GM12892 (cell line): ENCODE data around the gene MAGEA12.
"Not testable (repeated sequence)": the region's sequence is repeated elsewhere in the genome, so short reads cannot be mapped to it uniquely, and the experiment has no call there.

Source experiments
- POLR2A ChIP-seq: IDR thresholded peaks from 2 replicates; pipeline ENCODE4 v1.6.1; 2011; ENCODE audit warnings: low read depth, low read length, control low read depth
- POLR2AphosphoS5 ChIP-seq: IDR thresholded peaks from 2 replicates; pipeline ENCODE4 v1.6.1; 2011; ENCODE audit warnings: low read depth, low read length, control low read depth
- TAF1 ChIP-seq: IDR thresholded peaks from 2 replicates; pipeline ENCODE4 v1.6.1; 2011; ENCODE audit warnings: low read depth, mild to moderate bottlenecking, control low read depth, low read length, borderline replicate concordance

DNA sequence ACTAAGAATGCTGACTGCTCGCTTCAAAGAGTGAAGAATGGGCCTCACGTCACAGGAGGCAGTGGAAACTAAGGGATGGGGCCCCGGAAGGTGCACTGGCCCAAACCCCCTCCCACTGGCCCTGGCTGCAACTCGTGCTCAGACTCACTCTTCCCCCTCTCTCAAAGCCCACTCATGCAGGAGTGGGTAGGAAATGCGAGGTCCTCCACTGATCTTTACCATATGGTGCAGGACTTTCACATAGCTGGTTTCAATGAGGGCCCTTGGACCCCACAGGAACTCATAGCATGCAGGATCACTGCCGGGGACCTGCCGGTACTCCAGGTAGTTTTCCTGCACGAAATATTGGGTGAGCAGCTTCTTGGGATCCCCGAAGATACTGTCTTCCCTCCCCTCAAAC, 33.0 kb downstream of the MAGEA12 start:
- TF ChIP-seq POLR2A, POLR2AphosphoS5, TAF1: not testable (repeated sequence)
